B cell (primary cell): ENCODE measurements around the gene SCGB1D4.

Source experiments
- EZH2 ChIP-seq: IDR thresholded peaks from 2 replicates; pipeline ENCODE4 v1.6.1; 2012; ENCODE audit warnings: borderline replicate concordance, low read depth, mild to moderate bottlenecking, moderate library complexity, low read length; ENCODE audit not compliant: insufficient read depth, poor library complexity, severe bottlenecking
- TF ChIP-seq, protein P1 (sequence below): fragments of 200-600 bp; IDR thresholded peaks from one replicate; pipeline ENCODE4 v1.8.0; 2022; ENCODE audit warnings: antibody characterized with exemption, mild to moderate bottlenecking

GRCh38 chr11:62264004-62264403 is 34.9 kb downstream of the SCGB1D4 start:
- TF ChIP-seq, protein P1, sequence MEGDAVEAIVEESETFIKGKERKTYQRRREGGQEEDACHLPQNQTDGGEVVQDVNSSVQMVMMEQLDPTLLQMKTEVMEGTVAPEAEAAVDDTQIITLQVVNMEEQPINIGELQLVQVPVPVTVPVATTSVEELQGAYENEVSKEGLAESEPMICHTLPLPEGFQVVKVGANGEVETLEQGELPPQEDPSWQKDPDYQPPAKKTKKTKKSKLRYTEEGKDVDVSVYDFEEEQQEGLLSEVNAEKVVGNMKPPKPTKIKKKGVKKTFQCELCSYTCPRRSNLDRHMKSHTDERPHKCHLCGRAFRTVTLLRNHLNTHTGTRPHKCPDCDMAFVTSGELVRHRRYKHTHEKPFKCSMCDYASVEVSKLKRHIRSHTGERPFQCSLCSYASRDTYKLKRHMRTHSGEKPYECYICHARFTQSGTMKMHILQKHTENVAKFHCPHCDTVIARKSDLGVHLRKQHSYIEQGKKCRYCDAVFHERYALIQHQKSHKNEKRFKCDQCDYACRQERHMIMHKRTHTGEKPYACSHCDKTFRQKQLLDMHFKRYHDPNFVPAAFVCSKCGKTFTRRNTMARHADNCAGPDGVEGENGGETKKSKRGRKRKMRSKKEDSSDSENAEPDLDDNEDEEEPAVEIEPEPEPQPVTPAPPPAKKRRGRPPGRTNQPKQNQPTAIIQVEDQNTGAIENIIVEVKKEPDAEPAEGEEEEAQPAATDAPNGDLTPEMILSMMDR: no peak
- no peak for TF ChIP-seq EZH2
